HG02870 (cell line): ENCODE data around the gene HES3.

Experiments used
- ATAC-seq: cut with Tn5 transposase; IDR thresholded peaks from one replicate; pipeline ENCODE4 v1.9.1; 2021; ENCODE audit warnings: mild to moderate bottlenecking, moderate library complexity; ENCODE audit not compliant: unreplicated experiment

HES3 gene

GRCh38 chr1:6276811-6277555 is 33.0 kb downstream of the HES3 start:
- no peak for ATAC-seq

GRCh38 chr1:6278263-6278662 is 34.3 kb downstream of the HES3 start:
- ATAC-seq: no peak

GRCh38 chr1:6279066-6279465 is 35.1 kb downstream of the HES3 start:
- no peak for ATAC-seq

GRCh38 chr1:6279613-6280383 is 35.8 kb downstream of the HES3 start:
- no peak for ATAC-seq

GRCh38 chr1:6280761-6281451 is 36.9 kb downstream of the HES3 start:
- ATAC-seq: no peak

GRCh38 chr1:6281511-6282402 is 37.8 kb downstream of the HES3 start:
- ATAC-seq: no peak

- ATAC-seq: no peak
These were observed 38.7 kb downstream of the HES3 start for GRCh38 chr1:6282577-6283270.

GRCh38 chr1:6285336-6285735 is 41.4 kb downstream of the HES3 start:
- no peak for ATAC-seq

- ATAC-seq: no peak
These were observed 42.3 kb downstream of the HES3 start for GRCh38 chr1:6286266-6286665.

GRCh38 chr1:6287029-6287428 is 43.0 kb downstream of the HES3 start:
- no peak for ATAC-seq

- no peak for ATAC-seq
These were observed 43.5 kb downstream of the HES3 start for GRCh38 chr1:6287431-6287886.

GRCh38 chr1:6288026-6288425 is 44.0 kb downstream of the HES3 start:
- no peak for ATAC-seq

- ATAC-seq: no peak
These were observed 44.7 kb downstream of the HES3 start for GRCh38 chr1:6288665-6289064.

GRCh38 chr1:6292102-6292501 is 48.1 kb downstream of the HES3 start:
- ATAC-seq: no peak

GRCh38 chr1:6294080-6294889 is 50.3 kb downstream of the HES3 start:
- no peak for ATAC-seq

GRCh38 chr1:6294890-6295556 is 51.0 kb downstream of the HES3 start:
- no peak for ATAC-seq
